Muscle layer of colon (tissue), 2 donors: ENCODE data around the gene IL4R.

Experiments used
- H3K27ac ChIP-seq: one replicate; pipeline ENCODE4 v1.7.0; 2013; ENCODE audit warnings: low read depth, mild to moderate bottlenecking, low read length, moderate library complexity
- H3K27me3 ChIP-seq, 2 donors: one replicate each; pipeline ENCODE4 v1.7.0; 2013; ENCODE audit warnings: low read length in 2 of 2, mild to moderate bottlenecking in 2 of 2; ENCODE audit not compliant: insufficient read depth in 2 of 2, control insufficient read depth in 1 of 2
- H3K36me3 ChIP-seq: one replicate; pipeline ENCODE4 v1.7.0; 2013; ENCODE audit warnings: mild to moderate bottlenecking, low read length; ENCODE audit not compliant: insufficient read depth
- H3K4me1 ChIP-seq: one replicate; pipeline ENCODE4 v1.7.0; 2013; ENCODE audit warnings: mild to moderate bottlenecking, low read length; ENCODE audit not compliant: insufficient read depth
- H3K4me3 ChIP-seq, 2 donors: one replicate each; pipeline ENCODE4 v1.7.0; 2013; ENCODE audit warnings: low read length in 2 of 2, low read depth in 1 of 2, mild to moderate bottlenecking in 1 of 2, moderate library complexity in 1 of 2
- H3K9ac ChIP-seq: one replicate; pipeline ENCODE4 v1.7.0; 2013; ENCODE audit warnings: low read length
- H3K9me3 ChIP-seq: one replicate; pipeline ENCODE4 v1.7.0; 2013; ENCODE audit warnings: mild to moderate bottlenecking, low read length
- donor health status: abdominal sarcoma.
- donor health status: Adenocarcinoma of cecum.

IL4R gene

DNA sequence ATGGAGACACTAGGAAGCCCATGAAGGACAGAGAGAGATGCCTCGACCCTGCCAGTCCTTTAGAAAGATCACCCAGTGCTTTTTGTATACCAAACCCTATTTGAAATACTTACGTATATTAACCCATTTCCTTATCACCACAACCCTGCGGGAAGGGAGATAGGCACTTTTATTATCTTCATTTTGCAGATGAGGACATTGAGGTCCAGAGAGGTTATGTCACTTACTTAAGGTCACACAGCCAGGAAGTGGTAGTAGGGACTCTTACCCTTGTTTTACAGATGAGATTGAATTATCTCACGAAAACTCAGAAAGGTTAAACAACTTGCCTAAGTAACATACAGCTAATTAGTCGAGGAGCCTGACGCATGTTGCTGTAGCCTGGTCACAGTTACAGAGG is 38.2 kb downstream of the IL4R start:
- H3K4me3 ChIP-seq: no peak overlapping the region
- H3K4me1 ChIP-seq: no peaks in the 10 kb centered on the region
- H3K27ac ChIP-seq: no peak overlapping the region
- H3K9me3 ChIP-seq: no peaks in the 10 kb centered on the region
- peaks cover 92% of the 10 kb centered on the region for H3K36me3 ChIP-seq
- H3K27me3 ChIP-seq: no peaks in the 10 kb centered on the region
- no peak overlapping the region for H3K9ac ChIP-seq

DNA sequence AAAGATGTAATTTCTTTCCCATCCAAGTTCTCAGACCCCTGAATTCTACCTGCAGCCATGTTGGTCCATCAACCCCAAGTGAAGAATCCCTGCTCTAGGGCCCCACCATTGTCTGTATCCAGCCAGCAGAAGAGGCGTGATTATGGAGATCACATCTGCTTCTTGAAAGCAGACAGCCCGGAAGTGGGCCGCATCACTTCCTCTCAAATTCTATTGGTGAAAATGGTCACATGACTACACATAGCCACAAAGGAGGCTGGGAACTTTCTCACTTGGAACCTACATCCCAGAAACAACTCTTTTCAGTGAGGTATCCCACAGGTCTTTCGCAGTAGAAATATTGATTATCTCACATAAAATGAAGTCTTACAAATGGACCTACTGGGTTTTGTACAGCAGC is 40.1 kb downstream of the IL4R start:
- H3K4me1 ChIP-seq: no peaks in the 10 kb centered on the region
- H3K9me3 ChIP-seq: no peaks in the 10 kb centered on the region
- H3K27ac ChIP-seq: no peak overlapping the region
- peaks cover 84% of the 10 kb centered on the region for H3K36me3 ChIP-seq
- no peak overlapping the region for H3K9ac ChIP-seq
- H3K27me3 ChIP-seq: no peaks in the 10 kb centered on the region
- no peak overlapping the region for H3K4me3 ChIP-seq

DNA sequence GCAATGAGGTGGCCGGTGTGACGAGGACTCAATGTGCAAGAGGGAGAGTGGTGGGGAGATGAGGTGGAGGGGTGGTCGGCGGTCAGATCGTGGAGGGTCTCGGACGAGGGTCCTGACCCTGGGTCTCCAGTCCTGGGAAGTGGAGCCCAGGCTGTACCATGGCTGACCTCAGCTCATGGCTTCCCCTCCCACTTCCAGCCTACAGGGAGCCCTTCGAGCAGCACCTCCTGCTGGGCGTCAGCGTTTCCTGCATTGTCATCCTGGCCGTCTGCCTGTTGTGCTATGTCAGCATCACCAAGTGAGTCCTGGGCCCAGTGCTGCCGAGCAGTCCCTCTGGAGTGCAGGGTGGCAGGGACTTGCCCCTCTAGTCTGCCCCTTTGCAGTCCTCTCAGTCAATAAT is 41.8 kb downstream of the IL4R start:
- Histone ChIP-seq H3K27ac (no peak overlapping the region), H3K36me3 (peaks cover 82% of the 10 kb centered on the region), H3K4me3 (no peak overlapping the region), H3K9me3 (no peaks in the 10 kb centered on the region), H3K9ac (no peak overlapping the region), H3K27me3 (no peaks in the 10 kb centered on the region), H3K4me1 (no peaks in the 10 kb centered on the region)

DNA sequence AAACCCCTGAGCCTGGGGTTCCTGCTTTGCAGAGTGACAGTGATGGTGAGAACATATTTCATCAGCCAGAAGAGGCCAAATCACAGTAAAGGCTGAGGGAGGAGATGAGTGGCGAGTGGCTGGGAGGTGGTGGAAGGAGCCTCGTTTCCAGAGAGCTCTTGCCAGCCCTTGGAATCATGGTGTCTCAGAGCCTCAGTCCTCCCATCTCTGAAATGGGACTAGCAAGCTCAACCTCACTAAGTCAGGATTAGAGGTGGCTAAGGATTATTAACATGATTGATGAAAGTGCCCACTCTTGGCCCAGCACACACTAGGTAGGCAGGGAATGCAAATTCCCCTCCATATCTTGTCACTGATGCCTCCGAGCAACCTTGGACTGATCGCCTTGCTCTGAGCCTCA is 43.0 kb downstream of the IL4R start:
- Histone ChIP-seq H3K27me3 (no peaks in the 10 kb centered on the region), H3K36me3 (peaks cover 84% of the 10 kb centered on the region), H3K4me1 (no peaks in the 10 kb centered on the region), H3K9me3 (no peaks in the 10 kb centered on the region), H3K4me3 (no peak overlapping the region), H3K27ac (no peak overlapping the region), H3K9ac (no peak overlapping the region)

DNA sequence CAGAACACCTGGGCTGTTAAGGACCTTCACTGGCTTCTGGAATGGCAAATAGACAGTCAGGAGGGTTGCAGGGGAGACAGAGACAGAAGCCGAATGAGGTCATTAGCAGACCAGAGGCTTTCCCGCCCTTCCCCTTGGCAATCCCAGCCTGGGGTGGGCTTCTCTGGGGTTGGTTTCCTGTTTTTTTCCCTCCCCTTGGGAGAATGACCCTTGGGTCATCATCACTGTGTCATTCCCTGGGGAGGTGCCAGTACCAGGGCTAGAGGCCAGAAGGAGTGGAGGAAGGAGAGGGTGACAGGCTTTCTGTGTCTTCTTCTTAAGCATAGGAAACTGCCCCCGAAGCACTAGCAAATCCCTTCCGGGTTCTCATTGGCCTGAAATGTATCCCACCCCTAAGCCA is 45.3 kb downstream of the IL4R start:
- no peak overlapping the region for H3K27ac ChIP-seq
- H3K27me3 ChIP-seq: no peaks in the 10 kb centered on the region
- H3K36me3 ChIP-seq: peaks cover 86% of the 10 kb centered on the region

DNA sequence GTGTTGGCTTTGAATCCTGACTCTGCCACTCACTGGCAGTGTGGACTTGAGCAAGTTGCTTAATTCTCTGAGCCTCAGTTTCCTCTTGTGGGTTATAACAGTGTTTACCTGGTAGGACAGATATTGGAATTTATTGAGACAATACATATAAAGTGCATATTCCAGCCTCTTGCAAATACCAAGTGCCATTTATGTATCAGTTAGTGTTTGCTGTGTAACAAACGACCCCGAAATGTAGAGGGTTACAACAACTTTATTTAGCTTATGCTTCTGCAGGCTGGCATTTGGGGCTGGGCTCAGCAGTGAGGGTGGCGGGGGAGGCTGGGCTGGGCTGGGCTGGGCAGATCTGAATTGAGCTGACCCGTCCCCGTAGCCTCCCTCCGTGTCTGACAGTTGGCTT is 45.8 kb downstream of the IL4R start:
- Histone ChIP-seq H3K27me3 (no peaks in the 10 kb centered on the region), H3K4me1 (peaks cover 5% of the 10 kb centered on the region), H3K27ac (no peak overlapping the region), H3K36me3 (peaks cover 81% of the 10 kb centered on the region), H3K9me3 (no peaks in the 10 kb centered on the region), H3K4me3 (no peak overlapping the region), H3K9ac (no peak overlapping the region)

More for the DNA sequence above, 45.3 kb downstream of the IL4R start:
- H3K4me1 ChIP-seq: peaks cover 5% of the 10 kb centered on the region
- H3K9me3 ChIP-seq: no peaks in the 10 kb centered on the region
- H3K4me3 ChIP-seq: no peak overlapping the region
- no peak overlapping the region for H3K9ac ChIP-seq

DNA sequence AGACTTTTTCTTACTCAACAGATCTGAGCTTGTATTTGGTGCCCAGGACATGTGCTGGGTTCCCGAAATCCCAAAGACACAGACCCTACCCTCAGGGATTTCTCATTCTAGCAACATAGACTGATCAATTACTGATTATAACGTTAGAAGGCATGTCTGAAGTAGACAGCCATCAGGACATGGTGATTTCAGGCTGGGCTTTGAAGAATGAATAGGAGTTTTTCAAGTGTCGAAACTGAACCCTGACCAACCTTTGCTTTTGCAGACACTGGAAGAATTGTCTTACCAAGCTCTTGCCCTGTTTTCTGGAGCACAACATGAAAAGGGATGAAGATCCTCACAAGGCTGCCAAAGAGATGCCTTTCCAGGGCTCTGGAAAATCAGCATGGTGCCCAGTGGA is 48.2 kb downstream of the IL4R start:
- H3K4me3 ChIP-seq: no peak overlapping the region
- H3K9ac ChIP-seq: no peak overlapping the region
- H3K9me3 ChIP-seq: no peaks in the 10 kb centered on the region
- H3K27me3 ChIP-seq: no peaks in the 10 kb centered on the region
- peaks cover 59% of the 10 kb centered on the region for H3K36me3 ChIP-seq
- H3K4me1 ChIP-seq: peaks cover 5% of the 10 kb centered on the region
- no peak overlapping the region for H3K27ac ChIP-seq

DNA sequence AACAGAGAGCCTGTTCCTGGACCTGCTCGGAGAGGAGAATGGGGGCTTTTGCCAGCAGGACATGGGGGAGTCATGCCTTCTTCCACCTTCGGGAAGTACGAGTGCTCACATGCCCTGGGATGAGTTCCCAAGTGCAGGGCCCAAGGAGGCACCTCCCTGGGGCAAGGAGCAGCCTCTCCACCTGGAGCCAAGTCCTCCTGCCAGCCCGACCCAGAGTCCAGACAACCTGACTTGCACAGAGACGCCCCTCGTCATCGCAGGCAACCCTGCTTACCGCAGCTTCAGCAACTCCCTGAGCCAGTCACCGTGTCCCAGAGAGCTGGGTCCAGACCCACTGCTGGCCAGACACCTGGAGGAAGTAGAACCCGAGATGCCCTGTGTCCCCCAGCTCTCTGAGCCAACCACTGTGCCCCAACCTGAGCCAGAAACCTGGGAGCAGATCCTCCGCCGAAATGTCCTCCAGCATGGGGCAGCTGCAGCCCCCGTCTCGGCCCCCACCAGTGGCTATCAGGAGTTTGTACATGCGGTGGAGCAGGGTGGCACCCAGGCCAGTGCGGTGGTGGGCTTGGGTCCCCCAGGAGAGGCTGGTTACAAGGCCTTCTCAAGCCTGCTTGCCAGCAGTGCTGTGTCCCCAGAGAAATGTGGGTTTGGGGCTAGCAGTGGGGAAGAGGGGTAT is 48.9 kb downstream of the IL4R start:
- H3K9ac ChIP-seq: no peak overlapping the region
- H3K27me3 ChIP-seq: no peaks in the 10 kb centered on the region
- H3K4me1 ChIP-seq: peaks cover 7% of the 10 kb centered on the region
- H3K4me3 ChIP-seq: no peak overlapping the region
- H3K36me3 ChIP-seq: peaks cover 57% of the 10 kb centered on the region
- no peak overlapping the region for H3K27ac ChIP-seq
- H3K9me3 ChIP-seq: no peaks in the 10 kb centered on the region

DNA sequence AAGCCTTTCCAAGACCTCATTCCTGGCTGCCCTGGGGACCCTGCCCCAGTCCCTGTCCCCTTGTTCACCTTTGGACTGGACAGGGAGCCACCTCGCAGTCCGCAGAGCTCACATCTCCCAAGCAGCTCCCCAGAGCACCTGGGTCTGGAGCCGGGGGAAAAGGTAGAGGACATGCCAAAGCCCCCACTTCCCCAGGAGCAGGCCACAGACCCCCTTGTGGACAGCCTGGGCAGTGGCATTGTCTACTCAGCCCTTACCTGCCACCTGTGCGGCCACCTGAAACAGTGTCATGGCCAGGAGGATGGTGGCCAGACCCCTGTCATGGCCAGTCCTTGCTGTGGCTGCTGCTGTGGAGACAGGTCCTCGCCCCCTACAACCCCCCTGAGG is 49.5 kb downstream of the IL4R start:
- no peak overlapping the region for H3K27ac ChIP-seq
- no peaks in the 10 kb centered on the region for H3K27me3 ChIP-seq
- peaks cover 54% of the 10 kb centered on the region for H3K36me3 ChIP-seq
- H3K9me3 ChIP-seq: no peaks in the 10 kb centered on the region
- H3K4me1 ChIP-seq: peaks cover 10% of the 10 kb centered on the region
- H3K9ac ChIP-seq: no peak overlapping the region
- H3K4me3 ChIP-seq: no peak overlapping the region

DNA sequence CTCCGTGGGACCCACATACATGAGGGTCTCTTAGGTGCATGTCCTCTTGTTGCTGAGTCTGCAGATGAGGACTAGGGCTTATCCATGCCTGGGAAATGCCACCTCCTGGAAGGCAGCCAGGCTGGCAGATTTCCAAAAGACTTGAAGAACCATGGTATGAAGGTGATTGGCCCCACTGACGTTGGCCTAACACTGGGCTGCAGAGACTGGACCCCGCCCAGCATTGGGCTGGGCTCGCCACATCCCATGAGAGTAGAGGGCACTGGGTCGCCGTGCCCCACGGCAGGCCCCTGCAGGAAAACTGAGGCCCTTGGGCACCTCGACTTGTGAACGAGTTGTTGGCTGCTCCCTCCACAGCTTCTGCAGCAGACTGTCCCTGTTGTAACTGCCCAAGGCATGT is 50.0 kb downstream of the IL4R start:
- Histone ChIP-seq H3K4me1 (peaks cover 10% of the 10 kb centered on the region), H3K27ac (no peak overlapping the region), H3K27me3 (no peaks in the 10 kb centered on the region), H3K9ac (no peak overlapping the region), H3K36me3 (peaks cover 48% of the 10 kb centered on the region), H3K4me3 (no peak overlapping the region), H3K9me3 (no peaks in the 10 kb centered on the region)

DNA sequence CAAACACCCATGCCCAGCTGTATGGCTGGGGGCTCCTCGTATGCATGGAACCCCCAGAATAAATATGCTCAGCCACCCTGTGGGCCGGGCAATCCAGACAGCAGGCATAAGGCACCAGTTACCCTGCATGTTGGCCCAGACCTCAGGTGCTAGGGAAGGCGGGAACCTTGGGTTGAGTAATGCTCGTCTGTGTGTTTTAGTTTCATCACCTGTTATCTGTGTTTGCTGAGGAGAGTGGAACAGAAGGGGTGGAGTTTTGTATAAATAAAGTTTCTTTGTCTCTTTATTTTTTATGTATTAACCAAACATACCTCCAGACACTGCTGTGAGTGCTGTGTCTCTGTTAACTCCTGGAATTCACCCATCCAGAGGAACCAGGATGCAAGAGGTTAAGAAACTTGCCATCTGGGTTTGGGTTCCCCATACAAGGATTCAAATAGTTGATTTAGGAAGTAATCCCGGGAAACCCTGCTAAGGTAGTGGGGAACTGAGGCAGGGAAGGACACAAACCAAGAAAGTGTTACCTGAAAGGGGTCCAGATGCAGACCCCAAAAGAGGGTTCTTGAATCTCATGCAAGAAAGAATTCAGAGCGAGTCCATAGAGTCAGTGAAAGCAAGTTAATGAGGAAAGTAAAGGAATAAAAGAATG is 50.8 kb downstream of the IL4R start:
- peaks cover 40% of the 10 kb centered on the region for H3K36me3 ChIP-seq
- H3K4me3 ChIP-seq: no peak overlapping the region
- H3K9ac ChIP-seq: no peak overlapping the region
- no peaks in the 10 kb centered on the region for H3K9me3 ChIP-seq
- peak overlapping the region; percentile 46 for H3K27ac ChIP-seq
- H3K27me3 ChIP-seq: no peaks in the 10 kb centered on the region
- H3K4me1 ChIP-seq: peaks cover 10% of the 10 kb centered on the region
